ENCODE results near the gene KCNQ5.
A peak's percentile ranks its signal among the peaks of the same experiment; 100 is the strongest.
"Not testable (repeated sequence)": the region's sequence is repeated elsewhere in the genome, so short reads cannot be mapped to it uniquely, and the experiment has no call there.

The KCNQ5 gene

GRCh38 chr6:73207221-73207837 is 585.5 kb downstream of the KCNQ5 start:
- no peak overlapping the region for H3K9ac ChIP-seq (ENCODE audit: low read length)
- H3K9me3 ChIP-seq (ENCODE audit: control insufficient read depth, low read length): no peaks in the 10 kb centered on the region
- H3K36me3 ChIP-seq (ENCODE audit: control insufficient read depth, insufficient read depth, low read length, severe bottlenecking): no peaks in the 10 kb centered on the region
- no peak for DNase-seq (ENCODE audit: low read depth)
- no peak overlapping the region for H3K4me3 ChIP-seq (ENCODE audit: low read length)
- no peaks in the 10 kb centered on the region for H3K27me3 ChIP-seq (replicated peaks; ENCODE audit: control insufficient read depth, insufficient read depth, low read length)
- peaks cover 11% of the 10 kb centered on the region for H3K4me1 ChIP-seq (ENCODE audit: control insufficient read depth, insufficient read depth, low read length)

GRCh38 chr6:73209117-73209516 is 587.3 kb downstream of the KCNQ5 start:
- H3K36me3 ChIP-seq (ENCODE audit: control insufficient read depth, insufficient read depth, low read length, severe bottlenecking): no peaks in the 10 kb centered on the region
- H3K27me3 ChIP-seq (replicated peaks; ENCODE audit: control insufficient read depth, insufficient read depth, low read length): no peaks in the 10 kb centered on the region
- H3K4me1 ChIP-seq (ENCODE audit: control insufficient read depth, insufficient read depth, low read length): peaks cover 4% of the 10 kb centered on the region
- H3K9ac ChIP-seq (ENCODE audit: low read length): no peak overlapping the region
- no peak overlapping the region for H3K4me3 ChIP-seq (ENCODE audit: low read length)
- DNase-seq (ENCODE audit: low read depth): no peak
- H3K9me3 ChIP-seq (ENCODE audit: control insufficient read depth, low read length): no peaks in the 10 kb centered on the region

GRCh38 chr6:73216859-73217258 is 595.0 kb downstream of the KCNQ5 start:
- no peak overlapping the region for H3K9ac ChIP-seq (ENCODE audit: low read length)
- H3K27me3 ChIP-seq (replicated peaks; ENCODE audit: control insufficient read depth, insufficient read depth, low read length): no peaks in the 10 kb centered on the region
- no peaks in the 10 kb centered on the region for H3K36me3 ChIP-seq (ENCODE audit: control insufficient read depth, insufficient read depth, low read length, severe bottlenecking)
- no peaks in the 10 kb centered on the region for H3K4me1 ChIP-seq (ENCODE audit: control insufficient read depth, insufficient read depth, low read length)
- no peaks in the 10 kb centered on the region for H3K9me3 ChIP-seq (ENCODE audit: control insufficient read depth, low read length)
- no peak overlapping the region for H3K4me3 ChIP-seq (ENCODE audit: low read length)
- DNase-seq (ENCODE audit: low read depth): no peak

- no peak for DNase-seq (ENCODE audit: low read depth)
- H3K4me3 ChIP-seq (ENCODE audit: low read length): no peak within 1 kb of the TSS
- H3K27me3 ChIP-seq (replicated peaks; ENCODE audit: control insufficient read depth, insufficient read depth, low read length): no peaks in the 10 kb centered on the region
- H3K4me1 ChIP-seq (ENCODE audit: control insufficient read depth, insufficient read depth, low read length): peaks cover 8% of the 10 kb centered on the region
- no peaks in the 10 kb centered on the region for H3K9me3 ChIP-seq (ENCODE audit: control insufficient read depth, low read length)
- no peaks in the 10 kb centered on the region for H3K36me3 ChIP-seq (ENCODE audit: control insufficient read depth, insufficient read depth, low read length, severe bottlenecking)
- H3K9ac ChIP-seq (ENCODE audit: low read length): no peak within 1 kb of the TSS
These were observed 603.5 kb downstream of the KCNQ5 start, which contains the start of gene KHDC1L for GRCh38 chr6:73225396-73225795. Gene KHDC1L, minus strand, starts transcription at chr6:73225496. Its CDS starts 88 bp downstream, at chr6:73225408.

GRCh38 chr6:73227606-73228255 is 605.9 kb downstream of the KCNQ5 start:
- no peaks in the 10 kb centered on the region for H3K9me3 ChIP-seq (ENCODE audit: control insufficient read depth, low read length)
- H3K4me3 ChIP-seq (ENCODE audit: low read length): no peak overlapping the region
- H3K4me1 ChIP-seq (ENCODE audit: control insufficient read depth, insufficient read depth, low read length): peaks cover 5% of the 10 kb centered on the region
- H3K27me3 ChIP-seq (replicated peaks; ENCODE audit: control insufficient read depth, insufficient read depth, low read length): no peaks in the 10 kb centered on the region
- no peak overlapping the region for H3K9ac ChIP-seq (ENCODE audit: low read length)
- no peaks in the 10 kb centered on the region for H3K36me3 ChIP-seq (ENCODE audit: control insufficient read depth, insufficient read depth, low read length, severe bottlenecking)
- DNase-seq (ENCODE audit: low read depth): no peak

- Histone ChIP-seq H3K27me3 (replicated peaks; ENCODE audit: control insufficient read depth, insufficient read depth, low read length) (no peaks in the 10 kb centered on the region), H3K4me1 (ENCODE audit: control insufficient read depth, insufficient read depth, low read length) (peaks cover 33% of the 10 kb centered on the region), H3K9me3 (ENCODE audit: control insufficient read depth, low read length) (no peaks in the 10 kb centered on the region), H3K36me3 (ENCODE audit: control insufficient read depth, insufficient read depth, low read length, severe bottlenecking) (no peaks in the 10 kb centered on the region), H3K9ac (ENCODE audit: low read length) (no peak overlapping the region), H3K4me3 (ENCODE audit: low read length) (no peak overlapping the region)
- no peak for DNase-seq (ENCODE audit: low read depth)
These were observed 610.1 kb downstream of the KCNQ5 start for GRCh38 chr6:73231986-73232391.

GRCh38 chr6:73233048-73233447 is 611.2 kb downstream of the KCNQ5 start:
- Histone ChIP-seq H3K9ac (ENCODE audit: low read length) (no peak overlapping the region), H3K4me3 (ENCODE audit: low read length) (no peak overlapping the region), H3K27me3 (replicated peaks; ENCODE audit: control insufficient read depth, insufficient read depth, low read length) (no peaks in the 10 kb centered on the region), H3K36me3 (ENCODE audit: control insufficient read depth, insufficient read depth, low read length, severe bottlenecking) (no peaks in the 10 kb centered on the region), H3K9me3 (ENCODE audit: control insufficient read depth, low read length) (no peaks in the 10 kb centered on the region), H3K4me1 (ENCODE audit: control insufficient read depth, insufficient read depth, low read length) (peaks cover 33% of the 10 kb centered on the region)
- no peak for DNase-seq (ENCODE audit: low read depth)

GRCh38 chr6:73233971-73234370 is 612.1 kb downstream of the KCNQ5 start:
- not testable (repeated sequence) for H3K4me3 ChIP-seq (ENCODE audit: low read length); H3K27me3 ChIP-seq (replicated peaks; ENCODE audit: control insufficient read depth, insufficient read depth, low read length); H3K9me3 ChIP-seq (ENCODE audit: control insufficient read depth, low read length); H3K9ac ChIP-seq (ENCODE audit: low read length); H3K36me3 ChIP-seq (ENCODE audit: control insufficient read depth, insufficient read depth, low read length, severe bottlenecking); DNase-seq (ENCODE audit: low read depth)
- peaks cover 28% of the 10 kb centered on the region for H3K4me1 ChIP-seq (ENCODE audit: control insufficient read depth, insufficient read depth, low read length)

- H3K9me3 ChIP-seq (ENCODE audit: control insufficient read depth, low read length): no peaks in the 10 kb centered on the region
- no peaks in the 10 kb centered on the region for H3K36me3 ChIP-seq (ENCODE audit: control insufficient read depth, insufficient read depth, low read length, severe bottlenecking)
- no peak overlapping the region for H3K4me3 ChIP-seq (ENCODE audit: low read length)
- DNase-seq (ENCODE audit: low read depth): peak; percentile 75
- H3K4me1 ChIP-seq (ENCODE audit: control insufficient read depth, insufficient read depth, low read length): peaks cover 28% of the 10 kb centered on the region
- H3K9ac ChIP-seq (ENCODE audit: low read length): no peak overlapping the region
- no peaks in the 10 kb centered on the region for H3K27me3 ChIP-seq (replicated peaks; ENCODE audit: control insufficient read depth, insufficient read depth, low read length)
These were observed 612.9 kb downstream of the KCNQ5 start for GRCh38 chr6:73234733-73235132.

- Histone ChIP-seq H3K9me3 (ENCODE audit: control insufficient read depth, low read length) (no peaks in the 10 kb centered on the region), H3K27me3 (replicated peaks; ENCODE audit: control insufficient read depth, insufficient read depth, low read length) (no peaks in the 10 kb centered on the region), H3K4me1 (ENCODE audit: control insufficient read depth, insufficient read depth, low read length) (peaks cover 28% of the 10 kb centered on the region), H3K4me3 (ENCODE audit: low read length) (no peak overlapping the region), H3K36me3 (ENCODE audit: control insufficient read depth, insufficient read depth, low read length, severe bottlenecking) (no peaks in the 10 kb centered on the region), H3K9ac (ENCODE audit: low read length) (no peak overlapping the region)
- peak; percentile 84 for DNase-seq (ENCODE audit: low read depth)
These were observed 614.4 kb downstream of the KCNQ5 start for GRCh38 chr6:73236144-73236750.

GRCh38 chr6:73240730-73241129 is 618.9 kb downstream of the KCNQ5 start:
- Histone ChIP-seq H3K4me1 (ENCODE audit: control insufficient read depth, insufficient read depth, low read length) (peaks cover 5% of the 10 kb centered on the region), H3K36me3 (ENCODE audit: control insufficient read depth, insufficient read depth, low read length, severe bottlenecking) (no peaks in the 10 kb centered on the region), H3K4me3 (ENCODE audit: low read length) (no peak overlapping the region), H3K27me3 (replicated peaks; ENCODE audit: control insufficient read depth, insufficient read depth, low read length) (no peaks in the 10 kb centered on the region), H3K9ac (ENCODE audit: low read length) (no peak overlapping the region), H3K9me3 (ENCODE audit: control insufficient read depth, low read length) (no peaks in the 10 kb centered on the region)
- DNase-seq (ENCODE audit: low read depth): no peak

All from adipocyte (in vitro differentiated cells).